Liver (tissue), 9 donors: ENCODE data around the gene FAM171A1. TPM values are rescaled to one million over a fixed set of nuclear protein-coding genes. Genes with fewer than 3 reads are reported as not detected.
"Not testable (repeated sequence)": the region's sequence is repeated elsewhere in the genome, so short reads cannot be mapped to it uniquely, and the experiment has no call there.

Experiments
- DNase-seq: peaks from one replicate; pipeline ENCODE4 v3.0.0-alpha.2; 2017; ENCODE audit warnings: low spot score
- H3K27ac ChIP-seq, 2 donors: one replicate each; pipeline ENCODE4 v1.7.0; 2013; ENCODE audit warnings: inconsistent platforms in 2 of 2, low read length in 2 of 2, control low read depth in 1 of 2, low read depth in 1 of 2, mild to moderate bottlenecking in 1 of 2
- H3K27me3 ChIP-seq, 4 donors: one replicate each; pipeline versions ENCODE4 v1.6.1 to v1.7.0; 2013; ENCODE audit warnings: low read length in 3 of 4, inconsistent platforms in 1 of 4, mild to moderate bottlenecking in 1 of 4, moderate library complexity in 1 of 4; ENCODE audit not compliant: control insufficient read depth in 4 of 4, insufficient read depth in 4 of 4
- H3K36me3 ChIP-seq, 4 donors: one replicate each; pipeline versions ENCODE4 v1.6.1 to v1.7.0; 2013; ENCODE audit warnings: low read length in 3 of 4, mild to moderate bottlenecking in 3 of 4, low read depth in 1 of 4, moderate library complexity in 1 of 4; ENCODE audit not compliant: control insufficient read depth in 4 of 4, insufficient read depth in 3 of 4
- H3K4me1 ChIP-seq, 4 donors: one replicate each; pipeline versions ENCODE4 v1.6.1 to v1.7.0; 2013; ENCODE audit warnings: low read length in 3 of 4, mild to moderate bottlenecking in 3 of 4, moderate library complexity in 1 of 4; ENCODE audit not compliant: control insufficient read depth in 4 of 4, insufficient read depth in 4 of 4
- H3K4me3 ChIP-seq, 3 donors: one replicate each; pipeline versions ENCODE4 v1.6.1 to v1.7.0; 2013; ENCODE audit warnings: low read length in 3 of 3, control low read depth in 1 of 3, low read depth in 1 of 3, mild to moderate bottlenecking in 1 of 3
- H3K9ac ChIP-seq, 2 donors: one replicate each; pipeline ENCODE4 v1.7.0; 2013; ENCODE audit warnings: low read length in 2 of 2, mild to moderate bottlenecking in 2 of 2, moderate library complexity in 2 of 2, control low read depth in 1 of 2, low read depth in 1 of 2
- H3K9me3 ChIP-seq, 4 donors: one replicate each; pipeline versions ENCODE4 v1.6.1 to v1.7.0; 2013; ENCODE audit warnings: low read length in 3 of 4; ENCODE audit not compliant: control insufficient read depth in 4 of 4
- ATF3 ChIP-seq: IDR thresholded peaks from 2 replicates; pipeline ENCODE4 v1.6.1; 2016; ENCODE audit warnings: antibody characterized with exemption
- EGR1 ChIP-seq, 2 donors: IDR thresholded peaks; 2 replicates each; pipeline ENCODE4 v1.6.1; 2016 to 2018; ENCODE audit warnings: antibody characterized with exemption in 2 of 2, low read depth in 2 of 2
- FOXA2 ChIP-seq: IDR thresholded peaks from 2 replicates; pipeline ENCODE4 v1.6.1; 2016; ENCODE audit warnings: antibody characterized with exemption
- GABPA ChIP-seq, 2 donors: IDR thresholded peaks in 1 of 2; conservative IDR thresholded peaks in 1 of 2; 2 replicates each; pipeline ENCODE4 v1.6.1; 2016; ENCODE audit warnings: antibody characterized with exemption in 2 of 2, mild to moderate bottlenecking in 1 of 2, moderate library complexity in 1 of 2
- HNF4A ChIP-seq, 2 donors: conservative IDR thresholded peaks; 2 replicates each; pipeline ENCODE4 v1.6.1; 2016; ENCODE audit warnings: antibody characterized with exemption in 2 of 2, mild to moderate bottlenecking in 2 of 2
- HNF4G ChIP-seq: IDR thresholded peaks from 2 replicates; pipeline ENCODE4 v1.6.1; 2016; ENCODE audit warnings: antibody characterized with exemption
- JUND ChIP-seq, 2 donors: IDR thresholded peaks; 2 replicates each; pipeline ENCODE4 v1.6.1; 2016; ENCODE audit warnings: antibody characterized with exemption in 2 of 2
- MAX ChIP-seq: IDR thresholded peaks from 2 replicates; pipeline ENCODE4 v1.6.1; 2016; ENCODE audit warnings: antibody characterized with exemption
- NR2F2 ChIP-seq: IDR thresholded peaks from 2 replicates; pipeline ENCODE4 v1.6.1; 2016; ENCODE audit warnings: antibody characterized with exemption
- RAD21 ChIP-seq, 2 donors: IDR thresholded peaks; 2 replicates each; pipeline ENCODE4 v1.6.1; 2016; ENCODE audit warnings: antibody characterized with exemption in 2 of 2, mild to moderate bottlenecking in 2 of 2
- RXRA ChIP-seq, 2 donors: IDR thresholded peaks; 2 replicates each; pipeline ENCODE4 v1.6.1; 2017 to 2018; ENCODE audit warnings: antibody characterized with exemption in 2 of 2, mild to moderate bottlenecking in 1 of 2
- SP1 ChIP-seq: IDR thresholded peaks from 2 replicates; pipeline ENCODE4 v1.6.1; 2018; ENCODE audit warnings: antibody characterized with exemption, mild to moderate bottlenecking
- TAF1 ChIP-seq: conservative IDR thresholded peaks from 2 replicates; pipeline ENCODE4 v1.6.1; 2016; ENCODE audit warnings: antibody characterized with exemption, mild to moderate bottlenecking
- YY1 ChIP-seq: IDR thresholded peaks from 2 replicates; pipeline ENCODE4 v1.6.1; 2016; ENCODE audit warnings: antibody characterized with exemption, mild to moderate bottlenecking
- ZBTB33 ChIP-seq: IDR thresholded peaks from 2 replicates; pipeline ENCODE4 v1.6.1; 2016; ENCODE audit warnings: antibody characterized with exemption
- WGBS: extraction: QIAGEN DNeasy Blood & Tissue Kit; methylation state at CpG from one replicate; pipeline ENCODE4 v1.1.7; 2013; 5-methylcytosine and 5-hydroxymethylcytosine counted together
- polyA plus RNA-seq, 2 donors: library from polyadenylated mRNA; stranded (reverse) in 1 of 2; unstranded in 1 of 2; fragments of 200-250 nt in 1 of 2; fragments of >200 nt in 1 of 2; fragmentation: Nextera tagmentation in 1 of 2; extraction: Ambion mirVana in 1 of 2; gene quantifications; one replicate each; pipeline versions ENCODE4 v1.2.1 to v1.2.3, GENCODE V29; 2013 to 2015
- total RNA-seq, 2 donors: library from RNA; depleted of rRNA; stranded (reverse); fragments of >200 nt; gene quantifications; one replicate each; pipeline ENCODE4 v1.2.3, GENCODE V29; 2014
- TF ChIP-seq, protein P1 (sequence below): IDR thresholded peaks from 2 replicates; pipeline ENCODE4 v1.6.1; 2016; ENCODE audit warnings: antibody characterized with exemption, mild to moderate bottlenecking
- donor health status: healthy.
- donor health status: healthy.
- donor health status: healthy.
- donor health status: healthy.
- donor health status: healthy.

Gene FAM171A1
- total and polyA plus RNA-seq, 4 donors = 2.5 to 10.2 (median 7.7) TPM

DNA sequence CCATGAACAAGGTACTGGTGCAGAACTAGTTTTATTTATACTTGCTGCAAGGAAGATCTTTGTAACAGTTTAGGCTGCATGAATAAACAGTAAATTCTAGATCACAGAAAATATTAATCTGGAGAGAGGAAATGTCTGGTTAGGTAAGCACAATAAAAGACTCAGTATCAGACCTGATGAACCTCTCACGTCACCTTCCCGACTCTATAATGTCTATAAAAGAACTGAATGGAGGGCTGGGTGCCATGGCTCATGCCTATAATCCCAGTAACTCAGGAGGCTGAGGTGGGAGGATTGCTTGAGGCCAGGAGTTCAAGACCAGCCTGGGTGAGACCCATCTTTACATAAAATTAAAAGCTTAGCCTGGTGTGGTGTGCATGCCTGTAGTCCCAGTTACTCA, 65.9 kb downstream of the FAM171A1 start:
- Histone ChIP-seq H3K36me3 (no peaks in the 10 kb centered on the region), H3K27ac (no peak overlapping the region), H3K9me3 (no peaks in the 10 kb centered on the region), H3K4me1 (peaks cover 1 to 14% (median 2%) of the 10 kb centered on the region in 4 donors), H3K27me3 (no peaks in the 10 kb centered on the region), H3K9ac (no peak overlapping the region), H3K4me3 (no peak overlapping the region)
- no peak for DNase-seq
- TF ChIP-seq EGR1 (IDR thresholded peaks at IDR 0.05; ENCODE audit: low read depth in 2 of 2) = no peak
- TF ChIP-seq TAF1 = no peak
- TF ChIP-seq GABPA (IDR thresholded peaks at IDR 0.05 in 1 of 2, conservative IDR thresholded peaks at IDR 0.05 in 1 of 2) = no peak
- no peak for TF ChIP-seq FOXA2
- TF ChIP-seq ZBTB33 = no peak
- TF ChIP-seq RXRA (IDR thresholded peaks at IDR 0.05) = no peak
- 89% methylated on average over 2 of the region's 2 CpGs for WGBS

- not testable (repeated sequence) for H3K27me3 ChIP-seq, H3K9me3 ChIP-seq, H3K4me3 ChIP-seq, H3K36me3 ChIP-seq, H3K27ac ChIP-seq, H3K9ac ChIP-seq, H3K4me1 ChIP-seq, DNase-seq
- WGBS = 92% methylated on average over 15 of the region's 15 CpGs
Observed at GRCh38 chr10:15302188-15302956, 68.7 kb downstream of the FAM171A1 start.

DNA sequence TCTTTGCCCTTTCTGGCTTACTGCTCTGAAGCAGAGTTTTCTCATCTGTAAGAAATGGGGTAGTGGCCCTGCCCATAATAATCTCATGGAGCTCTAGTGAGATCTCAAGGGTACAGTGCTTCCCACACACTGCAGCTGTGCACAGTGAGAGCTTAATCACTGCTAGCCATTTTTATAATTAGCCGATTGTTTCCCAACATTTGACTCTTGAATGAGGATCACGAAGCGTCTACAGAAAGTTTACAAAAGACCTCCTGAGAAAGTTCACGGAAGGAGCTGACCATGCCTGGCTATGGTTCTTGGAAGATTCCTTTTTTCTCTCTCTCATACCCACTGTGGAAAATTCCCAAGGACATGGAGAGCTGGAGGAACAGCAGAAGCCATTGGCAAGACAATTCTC, 70.4 kb downstream of the FAM171A1 start:
- no peak for DNase-seq
- Histone ChIP-seq H3K27ac (no peak overlapping the region), H3K36me3 (no peaks in the 10 kb centered on the region), H3K9ac (no peak overlapping the region), H3K4me3 (no peak overlapping the region), H3K27me3 (no peaks in the 10 kb centered on the region), H3K4me1 (no peaks in the 10 kb centered on the region), H3K9me3 (no peaks in the 10 kb centered on the region)
- TF ChIP-seq FOXA2 (no peak), MAX (no peak), RAD21 (IDR thresholded peaks at IDR 0.05) (no peak), TAF1 (no peak), SP1 (no peak), YY1 (no peak), JUND (IDR thresholded peaks at IDR 0.05) (no peak), HNF4G (no peak), RXRA (IDR thresholded peaks at IDR 0.05) (no peak), EGR1 (IDR thresholded peaks at IDR 0.05; ENCODE audit: low read depth in 2 of 2) (no peak), NR2F2 (no peak), GABPA (IDR thresholded peaks at IDR 0.05 in 1 of 2, conservative IDR thresholded peaks at IDR 0.05 in 1 of 2) (no peak), ATF3 (no peak), HNF4A (conservative IDR thresholded peaks at IDR 0.05) (no peak)
- TF ChIP-seq, protein P1, sequence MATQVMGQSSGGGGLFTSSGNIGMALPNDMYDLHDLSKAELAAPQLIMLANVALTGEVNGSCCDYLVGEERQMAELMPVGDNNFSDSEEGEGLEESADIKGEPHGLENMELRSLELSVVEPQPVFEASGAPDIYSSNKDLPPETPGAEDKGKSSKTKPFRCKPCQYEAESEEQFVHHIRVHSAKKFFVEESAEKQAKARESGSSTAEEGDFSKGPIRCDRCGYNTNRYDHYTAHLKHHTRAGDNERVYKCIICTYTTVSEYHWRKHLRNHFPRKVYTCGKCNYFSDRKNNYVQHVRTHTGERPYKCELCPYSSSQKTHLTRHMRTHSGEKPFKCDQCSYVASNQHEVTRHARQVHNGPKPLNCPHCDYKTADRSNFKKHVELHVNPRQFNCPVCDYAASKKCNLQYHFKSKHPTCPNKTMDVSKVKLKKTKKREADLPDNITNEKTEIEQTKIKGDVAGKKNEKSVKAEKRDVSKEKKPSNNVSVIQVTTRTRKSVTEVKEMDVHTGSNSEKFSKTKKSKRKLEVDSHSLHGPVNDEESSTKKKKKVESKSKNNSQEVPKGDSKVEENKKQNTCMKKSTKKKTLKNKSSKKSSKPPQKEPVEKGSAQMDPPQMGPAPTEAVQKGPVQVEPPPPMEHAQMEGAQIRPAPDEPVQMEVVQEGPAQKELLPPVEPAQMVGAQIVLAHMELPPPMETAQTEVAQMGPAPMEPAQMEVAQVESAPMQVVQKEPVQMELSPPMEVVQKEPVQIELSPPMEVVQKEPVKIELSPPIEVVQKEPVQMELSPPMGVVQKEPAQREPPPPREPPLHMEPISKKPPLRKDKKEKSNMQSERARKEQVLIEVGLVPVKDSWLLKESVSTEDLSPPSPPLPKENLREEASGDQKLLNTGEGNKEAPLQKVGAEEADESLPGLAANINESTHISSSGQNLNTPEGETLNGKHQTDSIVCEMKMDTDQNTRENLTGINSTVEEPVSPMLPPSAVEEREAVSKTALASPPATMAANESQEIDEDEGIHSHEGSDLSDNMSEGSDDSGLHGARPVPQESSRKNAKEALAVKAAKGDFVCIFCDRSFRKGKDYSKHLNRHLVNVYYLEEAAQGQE = no peak
- WGBS = 89% methylated on average over 4 of the region's 4 CpGs
